Measurements from ENCODE around the gene TUSC2.

TUSC2 gene

GRCh38 chr3:50334339-50335075, 6.5 kb upstream of the TUSC2 start:
- DNase-seq, result no peak

GRCh38 chr3:50333744-50334328, 5.8 kb upstream of the TUSC2 start:
- no peak for DNase-seq

GRCh38 chr3:50331364-50331907, 3.4 kb upstream of the TUSC2 start:
- DNase-seq, result no peak

GRCh38 chr3:50330330-50330729, 2.3 kb upstream of the TUSC2 start:
- no peak for DNase-seq

- DNase-seq, result no peak
Measured at GRCh38 chr3:50327129-50327528, 894 bp downstream of the TUSC2 start.

GRCh38 chr3:50326182-50326541, 1.9 kb downstream of the TUSC2 start:
- DNase-seq, result no peak

- no peak for DNase-seq
Measured at GRCh38 chr3:50325497-50326181, 2.4 kb downstream of the TUSC2 start.

GRCh38 chr3:50325113-50325480, 2.9 kb downstream of the TUSC2 start:
- DNase-seq, result no peak

GRCh38 chr3:50324351-50325112, 3.5 kb downstream of the TUSC2 start:
- DNase-seq, result no peak

- DNase-seq, result no peak
Measured at GRCh38 chr3:50323614-50324199, 4.3 kb downstream of the TUSC2 start.

GRCh38 chr3:50323092-50323600, 4.9 kb downstream of the TUSC2 start:
- no peak for DNase-seq

GRCh38 chr3:50322386-50323091, 5.5 kb downstream of the TUSC2 start, which contains the start of gene HYAL2:
HYAL2 (minus strand) TSS chr3:50322745; CDS start chr3:50320489, 2,256 bp downstream.
- DNase-seq, result no peak

- DNase-seq, result no peak
Measured at GRCh38 chr3:50322115-50322385, 6.0 kb downstream of the TUSC2 start.

- peak; percentile 65 for DNase-seq
Measured at GRCh38 chr3:50321336-50322114, 6.5 kb downstream of the TUSC2 start.

- no peak for DNase-seq
Measured at GRCh38 chr3:50320853-50321335, 7.1 kb downstream of the TUSC2 start.

- no peak for DNase-seq
Measured at GRCh38 chr3:50319894-50320625, 8.0 kb downstream of the TUSC2 start.

GRCh38 chr3:50319181-50319893, 8.7 kb downstream of the TUSC2 start:
- no peak for DNase-seq

GRCh38 chr3:50318615-50319014, 9.4 kb downstream of the TUSC2 start:
- no peak for DNase-seq

GRCh38 chr3:50318163-50318562, 9.9 kb downstream of the TUSC2 start:
- no peak for DNase-seq

GRCh38 chr3:50317300-50317699, 10.7 kb downstream of the TUSC2 start:
- DNase-seq, result no peak

Data from DMS 273 treated with DMSO at 0.1 percent for 48 hours (cell line).